ENCODE data around the gene UBE2G2.

DNA sequence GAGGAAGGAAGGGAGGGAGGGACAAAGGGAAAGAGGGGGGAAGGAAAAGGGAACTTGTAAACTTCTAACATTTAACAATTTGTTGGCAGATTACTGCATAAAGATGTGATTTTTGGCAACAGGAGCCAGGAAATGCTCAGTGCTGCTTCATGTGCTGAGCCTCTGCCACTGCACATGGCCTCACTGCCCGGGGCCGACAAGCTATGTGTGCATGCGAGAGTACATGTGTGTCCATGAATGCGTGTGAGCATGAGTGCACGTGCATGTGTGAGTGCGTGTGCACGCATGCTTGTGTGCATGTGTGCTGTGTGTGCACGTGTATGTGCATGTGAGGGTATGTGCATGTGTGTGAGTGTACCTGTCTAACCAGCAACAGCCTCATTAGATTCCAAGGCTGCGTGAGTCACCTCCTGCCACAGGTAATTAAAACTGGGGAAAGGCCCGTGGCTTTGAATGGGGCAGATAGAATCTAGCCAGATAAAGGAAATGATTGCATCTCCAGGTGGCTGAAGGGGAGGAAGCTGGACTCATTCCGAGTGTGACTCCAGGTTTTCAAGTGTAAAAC lies 48.9 kb downstream of the UBE2G2 start:
- TF ChIP-seq RAD21 (IDR thresholded peaks at IDR 0.05; ENCODE audit: low read length): no peak
- TF ChIP-seq, protein P1, sequence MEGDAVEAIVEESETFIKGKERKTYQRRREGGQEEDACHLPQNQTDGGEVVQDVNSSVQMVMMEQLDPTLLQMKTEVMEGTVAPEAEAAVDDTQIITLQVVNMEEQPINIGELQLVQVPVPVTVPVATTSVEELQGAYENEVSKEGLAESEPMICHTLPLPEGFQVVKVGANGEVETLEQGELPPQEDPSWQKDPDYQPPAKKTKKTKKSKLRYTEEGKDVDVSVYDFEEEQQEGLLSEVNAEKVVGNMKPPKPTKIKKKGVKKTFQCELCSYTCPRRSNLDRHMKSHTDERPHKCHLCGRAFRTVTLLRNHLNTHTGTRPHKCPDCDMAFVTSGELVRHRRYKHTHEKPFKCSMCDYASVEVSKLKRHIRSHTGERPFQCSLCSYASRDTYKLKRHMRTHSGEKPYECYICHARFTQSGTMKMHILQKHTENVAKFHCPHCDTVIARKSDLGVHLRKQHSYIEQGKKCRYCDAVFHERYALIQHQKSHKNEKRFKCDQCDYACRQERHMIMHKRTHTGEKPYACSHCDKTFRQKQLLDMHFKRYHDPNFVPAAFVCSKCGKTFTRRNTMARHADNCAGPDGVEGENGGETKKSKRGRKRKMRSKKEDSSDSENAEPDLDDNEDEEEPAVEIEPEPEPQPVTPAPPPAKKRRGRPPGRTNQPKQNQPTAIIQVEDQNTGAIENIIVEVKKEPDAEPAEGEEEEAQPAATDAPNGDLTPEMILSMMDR (conservative IDR thresholded peaks at IDR 0.05; ENCODE audit: low read depth, low read length): no peak
- TF ChIP-seq MAZ (IDR thresholded peaks at IDR 0.05; ENCODE audit: borderline replicate concordance, low read depth, low read length): no peak
- no peak for TF ChIP-seq MXI1 (IDR thresholded peaks at IDR 0.05; ENCODE audit: borderline replicate concordance, low read depth, low read length)
- TF ChIP-seq POLR2A (IDR thresholded peaks at IDR 0.05; ENCODE audit: low read depth, low read length): no peak
- TF ChIP-seq SMC3 (IDR thresholded peaks at IDR 0.05; ENCODE audit: low read depth, low read length): no peak
- no peak for TF ChIP-seq RFX5 (IDR thresholded peaks at IDR 0.05; ENCODE audit: low read depth, low read length)
- TF ChIP-seq RCOR1 (IDR thresholded peaks at IDR 0.05; ENCODE audit: insufficient replicate concordance, low read length): no peak
- no peak for TF ChIP-seq NFE2L2 (IDR thresholded peaks at IDR 0.05; ENCODE audit: low read depth, low read length)
- TF ChIP-seq BHLHE40 (IDR thresholded peaks at IDR 0.05; ENCODE audit: low read depth, low read length): no peak
